ENCODE measurements around the gene IFIT1.
"Not testable (repeated sequence)": the region's sequence is repeated elsewhere in the genome, so short reads cannot be mapped to it uniquely, and the experiment has no call there.

Gene IFIT1

DNA sequence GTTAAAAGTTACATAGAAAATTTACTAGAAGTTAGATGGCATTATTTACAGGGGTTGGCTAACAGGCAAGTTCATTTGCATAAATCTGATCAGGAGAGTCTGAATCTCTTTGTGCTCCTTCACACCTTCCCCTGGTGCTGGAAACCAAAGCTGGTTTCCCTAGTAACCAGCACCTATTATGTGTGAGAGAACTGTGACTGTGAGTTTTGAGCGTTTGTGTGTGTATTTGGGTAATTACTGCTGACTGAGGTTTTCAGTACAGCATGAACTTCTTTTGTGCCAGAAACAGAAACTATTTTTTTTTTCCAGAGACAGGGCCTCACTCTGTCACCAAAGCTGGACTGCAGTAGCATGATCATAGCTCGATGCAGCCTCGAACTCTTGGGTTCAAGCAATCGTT lies 24.9 kb upstream of the IFIT1 start:
- DNase-seq, result no peak

GRCh38 chr10:89368129-89368528 lies 24.3 kb upstream of the IFIT1 start:
- no peak for DNase-seq

- no peak for DNase-seq
These were observed 23.0 kb upstream of the IFIT1 start for GRCh38 chr10:89369156-89370105.

DNA sequence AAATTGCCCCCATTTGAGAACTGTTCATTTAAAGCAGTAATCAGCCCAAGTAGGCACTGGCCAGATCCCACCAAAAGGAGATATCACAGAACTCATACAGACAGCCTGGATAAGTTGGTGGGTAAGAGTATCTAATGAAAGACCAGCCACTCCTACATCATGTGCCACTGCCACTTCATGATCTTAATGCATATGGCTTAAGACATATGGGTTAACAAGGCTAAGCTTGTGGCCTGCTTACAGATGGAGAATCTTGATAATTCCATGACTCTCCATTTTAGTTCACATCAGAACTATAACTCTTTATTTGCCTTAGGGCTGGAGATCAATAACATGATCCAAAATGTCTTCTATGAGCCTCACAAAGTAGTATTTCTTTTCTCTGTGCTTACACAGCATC lies 21.3 kb upstream of the IFIT1 start:
- DNase-seq, result no peak

DNA sequence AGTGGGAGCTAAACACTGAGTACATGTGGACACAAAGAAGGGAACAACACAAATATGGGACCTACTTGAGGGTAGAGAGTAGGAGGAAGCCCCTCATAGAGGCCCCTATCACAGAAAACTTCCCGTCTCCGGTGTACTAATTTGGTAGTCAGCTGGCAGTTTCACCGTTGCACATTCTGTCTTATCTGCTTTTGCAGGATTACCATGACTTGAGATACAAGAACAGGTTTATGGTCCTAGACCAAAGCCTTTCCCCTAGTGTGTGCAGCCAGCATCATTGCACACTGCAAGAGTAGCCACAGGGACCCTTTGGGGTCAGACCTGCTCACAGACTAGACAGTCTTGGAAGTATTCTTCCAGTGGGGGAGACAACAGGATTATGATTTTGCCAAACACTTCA lies 20.4 kb upstream of the IFIT1 start:
- no peak for DNase-seq

- no peak for DNase-seq
These were observed 18.3 kb upstream of the IFIT1 start for GRCh38 chr10:89373916-89374711.

GRCh38 chr10:89374713-89375141 lies 17.7 kb upstream of the IFIT1 start:
- DNase-seq, result no peak

- no peak for DNase-seq
These were observed 14.5 kb upstream of the IFIT1 start, which contains the start of gene IFIT1B for GRCh38 chr10:89377705-89378637. Gene IFIT1B (plus strand): TSS chr10:89378056. CDS start chr10:89378136, 80 bp downstream.

DNA sequence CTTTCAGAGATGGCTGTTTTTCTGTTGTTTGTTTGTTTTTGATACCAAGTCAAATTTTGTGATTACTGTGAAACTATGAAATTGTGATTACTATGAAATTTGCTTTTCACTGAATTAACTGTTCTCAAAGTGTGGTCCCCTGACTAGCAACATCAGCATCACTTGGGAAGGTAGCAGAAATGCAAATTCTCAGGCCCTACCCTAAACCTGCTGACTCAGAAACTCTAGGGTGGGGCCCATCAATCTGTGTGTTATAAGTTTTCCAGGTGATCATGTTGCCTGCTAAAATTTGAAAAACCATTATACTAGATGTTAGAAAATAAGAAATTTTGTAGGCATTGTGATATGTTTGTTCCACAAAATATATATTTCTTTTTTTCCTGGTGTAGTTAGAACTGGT lies 13.3 kb upstream of the IFIT1 start:
- no peak for DNase-seq

- no peak for DNase-seq
These were observed 9.7 kb upstream of the IFIT1 start for GRCh38 chr10:89382757-89383156.

DNA sequence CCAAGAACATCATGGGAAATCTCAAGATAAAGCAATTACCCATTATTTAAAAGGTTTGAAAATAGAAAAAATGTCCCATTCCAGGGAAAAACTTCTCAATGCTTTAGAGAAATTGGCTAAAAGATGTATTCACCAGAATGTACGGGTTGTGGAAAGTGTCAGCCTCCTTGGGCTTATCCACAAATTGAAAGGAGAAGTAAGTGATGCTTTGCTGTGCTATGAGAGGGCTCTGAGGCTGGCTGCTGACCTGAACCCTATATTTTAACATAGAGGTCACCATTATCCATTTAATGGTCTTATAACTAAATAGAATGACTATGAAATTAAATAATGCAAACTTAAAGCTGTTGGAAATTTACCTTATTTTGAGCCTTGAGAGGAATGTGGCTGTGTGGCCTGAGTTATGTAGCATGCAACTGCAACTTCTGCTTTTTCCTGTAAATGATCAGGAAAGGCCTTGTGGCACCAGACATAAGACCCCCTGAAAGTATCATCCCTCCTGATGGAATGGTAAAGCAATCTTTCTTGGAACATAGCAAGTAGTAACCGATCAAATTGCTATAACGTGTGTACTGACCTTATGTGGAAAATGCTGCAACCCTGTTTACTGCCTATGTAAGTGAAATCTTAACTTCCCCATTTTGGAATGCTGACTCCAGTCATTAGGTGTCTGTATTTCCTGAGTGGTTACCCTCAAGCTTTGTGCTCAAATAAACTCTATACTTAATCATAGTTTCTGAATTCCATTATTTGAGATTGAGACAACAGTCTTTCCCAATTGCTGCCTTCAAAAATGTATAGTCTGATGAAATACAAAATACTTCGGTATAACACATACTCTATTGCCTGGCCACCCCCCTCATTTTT lies 7.7 kb upstream of the IFIT1 start:
- no peak for DNase-seq

- no peak for DNase-seq
These were observed 3.6 kb upstream of the IFIT1 start for GRCh38 chr10:89388806-89389205.

GRCh38 chr10:89389254-89389653 lies 3.2 kb upstream of the IFIT1 start:
- DNase-seq, result no peak

- DNase-seq, result no peak
These were observed 1.8 kb upstream of the IFIT1 start for GRCh38 chr10:89390476-89391225.

DNA sequence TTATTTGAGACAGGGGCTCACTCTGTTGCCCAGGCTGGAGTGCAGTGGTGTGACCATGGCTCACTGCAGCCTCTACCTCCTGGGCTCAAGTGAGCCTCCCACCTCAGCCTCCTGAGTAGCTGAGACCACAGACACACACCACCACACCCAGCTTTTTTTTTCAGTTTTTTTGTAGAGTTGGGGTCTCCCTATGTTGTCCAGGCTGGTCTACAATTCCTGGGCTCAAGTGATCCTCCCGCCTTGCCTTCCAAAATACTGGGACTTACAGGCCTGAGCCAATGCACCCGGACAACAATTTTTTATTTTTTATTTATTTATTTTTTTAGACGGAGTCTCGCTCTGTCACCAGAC lies 1.2 kb upstream of the IFIT1 start:
- DNase-seq, result not testable (repeated sequence)

GRCh38 chr10:89392974-89393373 lies 551 bp downstream of the IFIT1 start:
- DNase-seq, result no peak

GRCh38 chr10:89393898-89394297 lies 1.5 kb downstream of the IFIT1 start:
- no peak for DNase-seq

GRCh38 chr10:89395141-89395540 lies 2.7 kb downstream of the IFIT1 start:
- no peak for DNase-seq

- no peak for DNase-seq
These were observed 5.8 kb downstream of the IFIT1 start for GRCh38 chr10:89398003-89398749.

- DNase-seq, result no peak
These were observed 7.5 kb downstream of the IFIT1 start for GRCh38 chr10:89399956-89400355.

All from central memory CD4-positive, alpha-beta T cell (primary cell).